ENCODE measurements around the gene ATAD3C.

DNA sequence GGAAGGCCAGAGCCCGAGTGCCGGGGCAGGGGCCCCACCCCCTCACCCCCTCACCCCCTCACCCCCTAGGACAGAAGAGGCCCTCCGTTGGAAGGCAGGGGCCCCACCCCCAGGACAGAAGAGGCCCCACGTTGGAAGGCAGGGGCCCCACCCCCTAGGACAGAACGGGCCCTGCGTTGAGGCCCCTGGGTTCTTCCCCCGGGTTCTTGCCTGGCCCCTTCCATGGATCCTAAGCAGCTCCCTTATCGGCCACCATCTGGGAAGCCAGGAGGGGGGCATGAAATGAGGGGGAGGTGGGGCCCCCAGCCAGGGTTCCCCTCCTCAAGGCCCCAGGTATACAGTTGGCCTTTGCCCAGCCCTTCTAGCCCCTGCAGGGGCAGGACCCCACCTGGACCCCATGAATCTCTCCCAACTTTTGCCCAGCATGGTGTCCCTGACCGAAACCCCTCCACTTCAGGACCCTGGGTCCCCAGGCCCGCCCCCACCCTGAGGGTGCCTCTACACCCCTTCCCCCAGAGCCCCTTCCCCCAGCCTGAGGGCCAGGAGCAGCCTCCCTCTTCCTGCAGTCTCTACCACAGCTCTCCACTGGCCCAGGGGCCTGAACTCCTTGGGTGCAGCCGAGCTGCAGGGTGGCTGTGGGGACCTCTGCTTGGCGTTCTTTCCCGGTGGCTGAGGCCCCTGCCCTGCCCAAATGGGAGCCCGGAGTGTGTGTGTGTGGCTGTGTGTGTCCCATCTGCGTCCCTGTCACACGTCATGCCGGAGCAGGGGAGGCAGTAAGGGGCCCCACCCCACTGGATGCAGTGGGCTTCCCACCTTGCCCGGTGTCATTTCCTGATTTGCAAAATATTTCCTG is 18.3 kb upstream of the ATAD3C start:
- TF ChIP-seq, protein P1, sequence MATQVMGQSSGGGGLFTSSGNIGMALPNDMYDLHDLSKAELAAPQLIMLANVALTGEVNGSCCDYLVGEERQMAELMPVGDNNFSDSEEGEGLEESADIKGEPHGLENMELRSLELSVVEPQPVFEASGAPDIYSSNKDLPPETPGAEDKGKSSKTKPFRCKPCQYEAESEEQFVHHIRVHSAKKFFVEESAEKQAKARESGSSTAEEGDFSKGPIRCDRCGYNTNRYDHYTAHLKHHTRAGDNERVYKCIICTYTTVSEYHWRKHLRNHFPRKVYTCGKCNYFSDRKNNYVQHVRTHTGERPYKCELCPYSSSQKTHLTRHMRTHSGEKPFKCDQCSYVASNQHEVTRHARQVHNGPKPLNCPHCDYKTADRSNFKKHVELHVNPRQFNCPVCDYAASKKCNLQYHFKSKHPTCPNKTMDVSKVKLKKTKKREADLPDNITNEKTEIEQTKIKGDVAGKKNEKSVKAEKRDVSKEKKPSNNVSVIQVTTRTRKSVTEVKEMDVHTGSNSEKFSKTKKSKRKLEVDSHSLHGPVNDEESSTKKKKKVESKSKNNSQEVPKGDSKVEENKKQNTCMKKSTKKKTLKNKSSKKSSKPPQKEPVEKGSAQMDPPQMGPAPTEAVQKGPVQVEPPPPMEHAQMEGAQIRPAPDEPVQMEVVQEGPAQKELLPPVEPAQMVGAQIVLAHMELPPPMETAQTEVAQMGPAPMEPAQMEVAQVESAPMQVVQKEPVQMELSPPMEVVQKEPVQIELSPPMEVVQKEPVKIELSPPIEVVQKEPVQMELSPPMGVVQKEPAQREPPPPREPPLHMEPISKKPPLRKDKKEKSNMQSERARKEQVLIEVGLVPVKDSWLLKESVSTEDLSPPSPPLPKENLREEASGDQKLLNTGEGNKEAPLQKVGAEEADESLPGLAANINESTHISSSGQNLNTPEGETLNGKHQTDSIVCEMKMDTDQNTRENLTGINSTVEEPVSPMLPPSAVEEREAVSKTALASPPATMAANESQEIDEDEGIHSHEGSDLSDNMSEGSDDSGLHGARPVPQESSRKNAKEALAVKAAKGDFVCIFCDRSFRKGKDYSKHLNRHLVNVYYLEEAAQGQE (IDR thresholded peaks at IDR 0.05; ENCODE audit: insufficient read depth in 1 of 2, low read depth in 2 of 2, low read length in 1 of 2), result no peak; a peak in 1 of 4 replicates
- TF ChIP-seq SIN3A (IDR thresholded peaks at IDR 0.05; ENCODE audit: borderline replicate concordance, insufficient read depth, low read depth, low read length), result no peak

All from Panc1 (cell line).